T-helper 17 cell (primary cell): Measurements from ENCODE around the gene MSL2. TPM values are rescaled to one million over a fixed set of nuclear protein-coding genes. Genes with fewer than 3 reads are reported as not detected.
"Not testable (repeated sequence)": the region's sequence is repeated elsewhere in the genome, so short reads cannot be mapped to it uniquely, and the experiment has no call there.

ENCODE experiments used
- ATAC-seq: fragments of 150-1000 bp; cut with Tn5 transposase; 2 replicates; pipeline ENCODE4 v1.10.0; 2021; ENCODE audit warnings: mild to moderate bottlenecking, moderate library complexity
- DNase-seq, 3 donors: peaks; one replicate each; pipeline versions ENCODE4 v3.0.0 to v3.0.0-alpha.2; 2020 to 2021
- H3K9me3 ChIP-seq: one replicate; pipeline ENCODE4 v1.7.0; 2013; ENCODE audit warnings: low read length, mild to moderate bottlenecking; ENCODE audit not compliant: control insufficient read depth, poor library complexity, severe bottlenecking
- H3K27ac Mint-ChIP-seq: one replicate; pipeline ENCODE4 v1.8.0; 2022; ENCODE audit warnings: mild to moderate bottlenecking, moderate library complexity, mixed read lengths
- H3K27me3 Mint-ChIP-seq: one replicate; pipeline ENCODE4 v1.8.0; 2022; ENCODE audit warnings: mixed read lengths
- H3K36me3 Mint-ChIP-seq: one replicate; pipeline ENCODE4 v1.8.0; 2022; ENCODE audit warnings: low read depth, mixed read lengths
- H3K4me1 Mint-ChIP-seq: one replicate; pipeline ENCODE4 v1.8.0; 2022; ENCODE audit warnings: mild to moderate bottlenecking, mixed read lengths
- H3K4me3 Mint-ChIP-seq: one replicate; pipeline ENCODE4 v1.8.0; 2022; ENCODE audit warnings: mild to moderate bottlenecking, moderate library complexity, mixed read lengths
- total RNA-seq, 4 donors: library from RNA in 2 of 4; stranded (reverse) in 2 of 4; gene quantifications; one replicate each; pipeline ENCODE4 v1.2.3 and lab custom pipeline; 2022 to 2026

The MSL2 gene
- total RNA-seq, 2 donors from 2014 or later: 95.6 to 135 TPM

GRCh38 chr3:136151219-136151618 is 44.9 kb downstream of the MSL2 start:
- ATAC-seq: no peak
- Mint-ChIP-seq H3K4me3 (no peak overlapping the region), H3K36me3 (peaks cover 11% of the 10 kb centered on the region), H3K4me1 (peaks cover 60% of the 10 kb centered on the region), H3K27me3 (no peaks in the 10 kb centered on the region), H3K27ac (peak overlapping the region; percentile 74)
- H3K9me3 ChIP-seq: no peaks in the 10 kb centered on the region
- DNase-seq: no peak

- Mint-ChIP-seq H3K4me1 (peaks cover 49% of the 10 kb centered on the region), H3K4me3 (no peak overlapping the region), H3K27ac (peak overlapping the region; percentile 45), H3K27me3 (no peaks in the 10 kb centered on the region), H3K36me3 (peaks cover 9% of the 10 kb centered on the region)
- ATAC-seq (no peak), DNase-seq (no peak)
- no peaks in the 10 kb centered on the region for H3K9me3 ChIP-seq
Observed at GRCh38 chr3:136149667-136150066, 46.5 kb downstream of the MSL2 start.

- H3K27me3 Mint-ChIP-seq: no peaks in the 10 kb centered on the region
- ATAC-seq (no peak), DNase-seq (no peak)
- H3K27ac Mint-ChIP-seq: peak overlapping the region; percentile 37
- H3K9me3 ChIP-seq: no peaks in the 10 kb centered on the region
- peaks cover 32% of the 10 kb centered on the region for H3K4me1 Mint-ChIP-seq
- no peak overlapping the region for H3K4me3 Mint-ChIP-seq
- peaks cover 9% of the 10 kb centered on the region for H3K36me3 Mint-ChIP-seq
Observed at GRCh38 chr3:136146981-136147729, 49.0 kb downstream of the MSL2 start.

DNA sequence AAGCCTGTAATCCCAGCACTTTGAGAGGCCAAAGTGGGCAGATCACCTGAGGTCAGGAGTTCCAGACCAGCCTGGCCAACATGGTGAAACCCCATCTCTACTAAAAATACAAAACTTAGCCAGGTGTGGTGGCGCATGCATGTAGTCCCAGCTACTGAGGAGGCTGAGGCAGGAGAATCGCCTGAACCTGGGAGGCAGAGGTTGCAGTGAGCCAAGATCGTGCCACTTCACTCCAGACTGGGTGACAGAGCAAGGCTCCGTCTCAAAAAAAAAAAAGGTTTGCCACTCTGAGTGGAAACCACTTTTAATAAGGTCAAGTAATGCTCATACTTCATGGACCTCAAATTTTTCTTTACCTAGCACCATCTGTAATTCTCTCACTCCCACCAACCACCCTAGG is 51.7 kb downstream of the MSL2 start:
- H3K9me3 ChIP-seq, H3K27me3 Mint-ChIP-seq, DNase-seq, H3K36me3 Mint-ChIP-seq, H3K4me3 Mint-ChIP-seq, ATAC-seq: not testable (repeated sequence)
- Mint-ChIP-seq H3K27ac (peak overlapping the region; percentile 77), H3K4me1 (peaks cover 25% of the 10 kb centered on the region)

DNA sequence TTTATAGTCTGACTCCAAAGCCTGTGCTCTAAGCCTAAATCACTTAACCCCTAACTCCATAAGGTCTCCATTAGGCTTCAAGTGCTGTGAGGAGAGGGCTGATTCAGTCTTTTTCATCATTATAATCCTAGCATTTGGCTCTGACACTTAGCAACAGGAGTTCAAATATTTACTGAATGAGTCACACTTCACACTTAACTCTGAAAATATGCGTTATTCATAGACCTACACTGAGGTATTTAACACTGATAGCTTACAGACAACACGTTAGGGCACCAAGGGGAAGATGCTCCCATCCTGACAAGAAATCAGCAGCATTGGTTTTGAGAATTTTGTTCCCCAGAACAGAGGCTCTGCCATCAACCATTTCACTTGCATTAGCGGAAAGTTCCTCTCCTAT is 53.5 kb downstream of the MSL2 start:
- Mint-ChIP-seq H3K36me3 (no peaks in the 10 kb centered on the region), H3K27me3 (no peaks in the 10 kb centered on the region), H3K4me1 (peaks cover 14% of the 10 kb centered on the region), H3K4me3 (peak overlapping the region; percentile 4), H3K27ac (peak overlapping the region; percentile 77)
- H3K9me3 ChIP-seq: no peaks in the 10 kb centered on the region
- no peak for DNase-seq
- no peak for ATAC-seq

DNA sequence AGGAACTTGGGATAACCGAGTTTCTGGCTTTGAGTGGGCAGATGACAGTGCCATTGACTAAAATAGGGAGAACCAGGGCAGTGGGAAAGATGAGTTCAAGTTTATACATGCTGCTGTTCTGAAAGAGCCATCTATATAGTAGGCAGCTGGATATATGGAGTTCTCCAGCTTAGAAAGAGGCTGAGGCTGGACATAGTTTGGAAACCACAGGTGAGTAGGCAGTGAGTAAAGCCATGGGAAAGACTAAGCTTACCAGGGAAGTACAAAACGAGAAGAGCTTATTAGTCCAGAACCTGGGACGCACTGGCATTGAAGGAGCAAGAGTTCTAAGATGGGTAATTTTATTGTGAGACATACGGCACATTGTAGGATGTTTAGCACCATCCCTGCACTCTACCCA is 54.2 kb downstream of the MSL2 start:
- ATAC-seq (peak; percentile 8), DNase-seq (no peak)
- H3K36me3 Mint-ChIP-seq: no peaks in the 10 kb centered on the region
- H3K4me1 Mint-ChIP-seq: peaks cover 14% of the 10 kb centered on the region
- H3K9me3 ChIP-seq: no peaks in the 10 kb centered on the region
- H3K27me3 Mint-ChIP-seq: no peaks in the 10 kb centered on the region
- H3K4me3 Mint-ChIP-seq: peak overlapping the region; percentile 4
- H3K27ac Mint-ChIP-seq: peak overlapping the region; percentile 77

- H3K9me3 ChIP-seq: no peaks in the 10 kb centered on the region
- Mint-ChIP-seq H3K4me3 (no peak overlapping the region), H3K27ac (peak overlapping the region; percentile 77), H3K4me1 (peaks cover 14% of the 10 kb centered on the region), H3K36me3 (no peaks in the 10 kb centered on the region), H3K27me3 (no peaks in the 10 kb centered on the region)
- no peak for DNase-seq
- peak; percentile 18 for ATAC-seq
Observed at GRCh38 chr3:136141291-136141785, 54.8 kb downstream of the MSL2 start.

DNA sequence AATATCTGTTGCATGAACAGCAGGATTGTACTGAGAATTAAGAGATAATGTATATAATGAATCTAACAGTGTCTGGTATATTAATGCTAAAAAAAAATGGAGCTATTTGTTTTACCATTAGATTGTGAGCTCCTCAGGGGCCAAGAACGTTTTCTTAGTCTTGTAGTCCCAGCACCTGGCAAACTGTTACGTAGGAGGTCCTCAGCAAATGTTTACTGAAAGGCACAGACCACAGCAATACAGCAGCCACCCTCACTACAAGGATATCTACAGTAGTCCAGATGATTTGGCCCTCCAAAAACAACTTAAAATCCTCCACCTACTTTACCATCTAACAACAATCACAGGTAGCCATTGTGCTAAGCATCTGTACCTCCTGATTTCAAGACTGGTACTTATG is 59.7 kb downstream of the MSL2 start:
- no peak for DNase-seq
- Mint-ChIP-seq H3K27me3 (no peaks in the 10 kb centered on the region), H3K4me1 (peaks cover 8% of the 10 kb centered on the region), H3K27ac (no peak overlapping the region), H3K4me3 (no peak overlapping the region), H3K36me3 (no peaks in the 10 kb centered on the region)
- no peak for ATAC-seq
- H3K9me3 ChIP-seq: no peaks in the 10 kb centered on the region

DNA sequence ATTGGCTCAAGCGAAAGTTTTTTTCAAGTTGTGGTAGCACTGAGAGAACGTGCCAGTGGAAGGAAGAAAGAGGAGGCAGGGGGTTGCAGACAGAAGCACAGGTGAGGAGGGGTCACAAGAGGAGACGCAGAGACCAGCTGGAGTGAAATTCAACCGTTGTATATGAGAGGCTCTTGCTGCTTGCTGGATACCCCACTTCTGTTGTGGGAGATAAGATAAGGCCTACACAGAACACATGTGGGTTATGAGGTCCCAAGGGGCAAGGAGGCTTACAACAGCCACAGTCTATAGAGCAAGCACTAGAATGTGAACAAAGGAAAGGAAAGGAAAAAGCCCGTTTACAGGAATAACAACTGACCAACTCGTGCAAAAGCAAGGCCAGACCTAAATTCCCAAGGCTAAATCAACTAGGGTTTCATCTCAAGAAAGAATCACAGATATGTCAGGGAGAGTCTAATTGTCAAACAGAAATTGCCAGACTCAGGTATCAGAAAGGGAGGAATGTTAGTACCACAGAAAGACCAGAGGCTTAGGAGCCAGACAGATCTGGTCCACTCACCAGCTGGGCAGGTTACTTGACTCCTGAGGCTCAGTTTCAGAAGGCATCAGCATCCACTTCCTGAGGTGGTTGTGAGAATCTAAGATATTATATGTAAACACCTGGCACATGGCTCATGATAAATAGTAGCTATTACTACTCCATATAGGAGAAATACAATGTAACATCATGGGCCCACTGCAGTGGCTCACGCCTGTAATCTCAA is 60.9 kb downstream of the MSL2 start:
- no peak overlapping the region for H3K27ac Mint-ChIP-seq
- no peaks in the 10 kb centered on the region for H3K4me1 Mint-ChIP-seq
- no peaks in the 10 kb centered on the region for H3K36me3 Mint-ChIP-seq
- H3K4me3 Mint-ChIP-seq: no peak overlapping the region
- no peaks in the 10 kb centered on the region for H3K9me3 ChIP-seq
- H3K27me3 Mint-ChIP-seq: no peaks in the 10 kb centered on the region
- DNase-seq (no peak), ATAC-seq (no peak)

- ATAC-seq: no peak
- H3K4me3 Mint-ChIP-seq: no peak overlapping the region
- H3K4me1 Mint-ChIP-seq: no peaks in the 10 kb centered on the region
- no peaks in the 10 kb centered on the region for H3K9me3 ChIP-seq
- no peak overlapping the region for H3K27ac Mint-ChIP-seq
- no peaks in the 10 kb centered on the region for H3K27me3 Mint-ChIP-seq
- H3K36me3 Mint-ChIP-seq: no peaks in the 10 kb centered on the region
- DNase-seq: no peak
Observed at GRCh38 chr3:136134091-136134490, 62.0 kb downstream of the MSL2 start.

DNA sequence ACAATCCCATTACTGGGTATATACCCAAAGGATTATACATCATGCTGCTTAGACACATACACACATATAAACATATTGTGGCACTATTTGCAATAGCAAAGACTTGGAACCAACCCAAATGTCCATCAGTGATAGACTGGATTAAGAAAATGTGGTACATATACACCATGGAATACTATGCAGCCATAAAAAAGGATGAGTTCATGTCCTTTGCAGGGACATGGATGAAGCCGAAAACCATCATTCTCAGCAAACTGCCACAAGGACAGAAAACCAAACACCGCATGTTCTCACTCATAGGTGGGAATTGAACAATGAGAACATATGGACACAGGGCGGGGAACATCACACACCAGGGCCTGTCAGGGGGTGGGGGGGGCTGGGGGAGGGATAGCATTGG is 64.5 kb downstream of the MSL2 start:
- DNase-seq, H3K27ac Mint-ChIP-seq, H3K36me3 Mint-ChIP-seq, H3K27me3 Mint-ChIP-seq, H3K4me1 Mint-ChIP-seq, ATAC-seq, H3K9me3 ChIP-seq, H3K4me3 Mint-ChIP-seq: not testable (repeated sequence)

DNA sequence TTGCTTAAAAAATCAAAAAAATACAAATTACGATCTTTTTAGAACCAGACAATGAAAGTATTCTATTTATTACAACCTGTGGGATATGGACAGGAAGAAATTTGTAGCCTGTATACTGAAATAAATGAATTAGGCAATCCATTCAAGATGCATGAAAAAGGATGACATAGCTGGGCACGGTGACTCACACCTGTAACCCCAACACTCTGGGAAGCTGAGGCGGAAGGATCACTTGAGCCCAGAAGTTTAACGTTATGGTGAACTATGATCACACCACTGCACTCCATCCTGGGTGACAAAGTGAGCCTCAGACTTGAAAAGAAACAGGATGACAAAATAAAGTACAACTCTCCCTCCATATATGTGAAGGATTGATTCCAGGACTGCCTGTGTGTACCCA is 74.1 kb downstream of the MSL2 start:
- no peaks in the 10 kb centered on the region for H3K27me3 Mint-ChIP-seq
- ATAC-seq (no peak), DNase-seq (no peak)
- H3K36me3 Mint-ChIP-seq: peaks cover under 1% of the 10 kb centered on the region
- H3K27ac Mint-ChIP-seq: no peak overlapping the region
- H3K4me1 Mint-ChIP-seq: no peaks in the 10 kb centered on the region
- no peak overlapping the region for H3K4me3 Mint-ChIP-seq
- H3K9me3 ChIP-seq: no peaks in the 10 kb centered on the region

DNA sequence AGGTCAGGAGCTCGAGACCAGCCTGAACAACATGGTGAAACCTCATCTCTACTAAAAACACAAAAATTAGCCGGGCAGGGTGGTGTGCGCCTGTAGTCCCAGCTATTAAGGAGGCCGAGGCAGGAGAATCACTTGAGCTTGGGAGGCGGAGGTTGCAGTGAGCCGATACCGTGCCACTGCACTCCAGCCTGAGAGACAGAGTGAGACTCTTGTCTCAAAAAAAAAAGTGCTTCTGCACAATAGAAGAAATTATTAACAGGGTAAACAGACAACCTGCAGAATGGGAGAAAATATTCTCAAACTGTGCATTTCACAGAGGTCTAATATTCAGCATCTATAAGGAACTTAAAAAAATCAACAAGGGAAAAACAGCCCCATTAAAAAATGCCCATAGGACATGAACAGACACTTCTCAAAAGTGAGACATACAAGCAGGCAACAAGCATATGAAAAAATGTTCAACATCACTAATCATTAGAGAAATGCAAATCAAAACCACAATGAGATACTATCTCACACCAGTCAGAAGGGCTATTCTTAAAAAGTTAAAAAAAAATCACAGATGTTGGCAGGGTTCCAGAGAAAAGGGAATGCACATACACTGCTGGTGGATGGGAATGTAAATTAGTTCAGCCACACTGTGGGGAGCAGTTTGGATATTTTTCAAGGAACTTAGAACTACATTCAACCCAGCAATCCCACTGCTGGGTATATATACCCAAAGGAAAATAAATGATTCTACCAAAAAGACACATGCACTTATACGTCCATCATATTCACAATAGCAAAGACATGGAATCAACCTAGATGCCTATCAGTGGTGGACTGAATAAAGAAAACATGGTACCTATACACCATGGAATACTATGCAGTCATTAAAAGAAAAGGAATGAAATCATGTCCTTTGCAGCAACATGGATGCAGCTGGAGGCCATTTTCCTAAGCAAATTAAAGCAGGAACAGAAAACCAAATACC is 75.5 kb downstream of the MSL2 start:
- Mint-ChIP-seq H3K4me1 (no peaks in the 10 kb centered on the region), H3K27me3 (no peaks in the 10 kb centered on the region), H3K4me3 (no peak overlapping the region), H3K36me3 (no peaks in the 10 kb centered on the region), H3K27ac (no peak overlapping the region)
- H3K9me3 ChIP-seq: no peaks in the 10 kb centered on the region
- no peak for ATAC-seq
- no peak for DNase-seq
